PFSK-1 (cell line): ENCODE measurements around the gene PPP2R5C.

ENCODE experiments used
- POLR2AphosphoS5 ChIP-seq: IDR thresholded peaks from 2 replicates; pipeline ENCODE4 v1.6.1; 2012; ENCODE audit warnings: low read depth, mild to moderate bottlenecking, control low read depth, low read length, moderate library complexity
- SIN3A ChIP-seq: IDR thresholded peaks from 2 replicates; pipeline ENCODE4 v1.6.1; 2012; ENCODE audit warnings: mild to moderate bottlenecking, low read length, moderate library complexity, borderline replicate concordance; ENCODE audit not compliant: insufficient read depth

DNA sequence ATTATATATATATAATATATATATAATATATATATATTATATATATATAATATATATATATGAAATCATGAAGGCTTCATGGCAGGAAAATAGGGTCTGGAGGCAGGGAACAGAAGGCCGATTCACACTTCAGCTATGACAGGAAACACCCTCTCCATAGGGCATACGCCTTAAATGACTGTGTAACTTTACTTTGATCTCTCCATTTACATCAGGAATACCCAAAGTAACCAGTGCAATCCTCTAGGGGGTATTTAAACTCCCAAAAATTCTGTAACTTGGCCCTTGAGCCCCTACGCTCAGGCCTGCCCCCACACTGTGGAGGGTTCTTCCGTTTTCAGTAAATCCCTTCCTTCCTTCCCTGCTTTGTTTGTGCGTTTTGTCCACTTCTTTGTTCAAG, 40.4 kb upstream of the PPP2R5C start:
- TF ChIP-seq SIN3A (no peak), POLR2AphosphoS5 (no peak)
